ENCODE measurements around the gene FGR.

Gene FGR

GRCh38 chr1:27600498-27601175, 34.3 kb downstream of the FGR start:
- peak; percentile 40 for DNase-seq (ENCODE audit: low spot score)

GRCh38 chr1:27599605-27600497, 35.1 kb downstream of the FGR start:
- DNase-seq (ENCODE audit: low spot score), result no peak

GRCh38 chr1:27598902-27599528, 36.0 kb downstream of the FGR start:
- DNase-seq (ENCODE audit: low spot score), result no peak

- DNase-seq (ENCODE audit: low spot score), result no peak
These were observed 36.7 kb downstream of the FGR start for GRCh38 chr1:27598295-27598687.

- no peak for DNase-seq (ENCODE audit: low spot score)
These were observed 37.3 kb downstream of the FGR start for GRCh38 chr1:27597516-27598294.

- DNase-seq (ENCODE audit: low spot score), result no peak
These were observed 38.0 kb downstream of the FGR start for GRCh38 chr1:27596986-27597385.

- DNase-seq (ENCODE audit: low spot score), result no peak
These were observed 38.7 kb downstream of the FGR start for GRCh38 chr1:27596261-27596660.

GRCh38 chr1:27595597-27595996, 39.4 kb downstream of the FGR start:
- DNase-seq (ENCODE audit: low spot score), result no peak

GRCh38 chr1:27594564-27595510, 40.1 kb downstream of the FGR start:
- no peak for DNase-seq (ENCODE audit: low spot score)

GRCh38 chr1:27593678-27594563, 41.1 kb downstream of the FGR start:
- DNase-seq (ENCODE audit: low spot score), result no peak

GRCh38 chr1:27592931-27593677, 41.9 kb downstream of the FGR start:
- DNase-seq (ENCODE audit: low spot score), result no peak

- DNase-seq (ENCODE audit: low spot score), result no peak
These were observed 42.6 kb downstream of the FGR start for GRCh38 chr1:27592232-27592930.

GRCh38 chr1:27591622-27592021, 43.4 kb downstream of the FGR start:
- no peak for DNase-seq (ENCODE audit: low spot score)

GRCh38 chr1:27590917-27591508, 44.0 kb downstream of the FGR start:
- DNase-seq (ENCODE audit: low spot score), result no peak

GRCh38 chr1:27589841-27590426, 45.1 kb downstream of the FGR start:
- no peak for DNase-seq (ENCODE audit: low spot score)

- DNase-seq (ENCODE audit: low spot score), result no peak
These were observed 45.5 kb downstream of the FGR start for GRCh38 chr1:27589441-27589840.

GRCh38 chr1:27588256-27589232, 46.4 kb downstream of the FGR start:
- no peak for DNase-seq (ENCODE audit: low spot score)
